Caco-2 (cell line): ENCODE results near the gene CLDN2. TPM values are rescaled to one million over a fixed set of nuclear protein-coding genes. Genes with fewer than 3 reads are reported as not detected.

Experiments
- BruUV-seq: library from RNA; stranded (reverse); fragments of 400-500 nt; replicated peaks from 2 replicates; lab custom pipeline; 2021; lab: Mats Ljungman, UMichigan
- CTCF ChIA-PET: fragments of 300-600 bp; sonication (Branson Sonifier 250); formaldehyde crosslinking; loops from one replicate; lab custom pipeline; 2022; ENCODE audit warnings: antibody characterized with exemption; lab: Charles Lee
- POLR2A ChIA-PET: fragments of 300-600 bp; sonication (Branson Sonifier 250); formaldehyde crosslinking; loops from one replicate; lab custom pipeline; 2022; ENCODE audit warnings: antibody characterized with exemption; lab: Charles Lee
- DNase-seq, 2 experiments: peaks; one replicate each; pipeline versions ENCODE4 v3.0.0 to v3.0.0-alpha.2; 2020 to 2022
- H3K27me3 ChIP-seq: replicated peaks from 2 replicates; pipeline ENCODE4 v1.6.0; 2011; ENCODE audit warnings: low read length; ENCODE audit not compliant: control insufficient read depth, insufficient read depth
- H3K36me3 ChIP-seq: 2 replicates; pipeline ENCODE4 v1.5.1; 2011; ENCODE audit warnings: low read length; ENCODE audit not compliant: control insufficient read depth, insufficient read depth
- H3K4me1 ChIP-seq: fragments of 250-450 bp; sonication (Bioruptor Pico); 2 replicates; pipeline ENCODE4 v1.5.1; 2020; ENCODE audit warnings: mild to moderate bottlenecking
- H3K4me3 ChIP-seq: 2 replicates; pipeline ENCODE4 v1.5.1; 2011; ENCODE audit warnings: low read depth, mild to moderate bottlenecking, control low read depth, low read length
- H3K9me3 ChIP-seq: fragments of 250-450 bp; sonication (Bioruptor Pico); 2 replicates; pipeline ENCODE4 v1.5.1; 2020; ENCODE audit warnings: mild to moderate bottlenecking, moderate library complexity
- H3K27ac Mint-ChIP-seq: one replicate; pipeline ENCODE4 v1.8.0; 2022; ENCODE audit warnings: mixed read lengths; ENCODE audit not compliant: unreplicated experiment
- H3K27me3 Mint-ChIP-seq: one replicate; pipeline ENCODE4 v1.8.0; 2022; ENCODE audit warnings: mixed read lengths; ENCODE audit not compliant: insufficient read depth, unreplicated experiment
- H3K36me3 Mint-ChIP-seq: one replicate; pipeline ENCODE4 v1.8.0; 2022; ENCODE audit warnings: mild to moderate bottlenecking, mixed read lengths; ENCODE audit not compliant: insufficient read depth, unreplicated experiment
- H3K4me1 Mint-ChIP-seq: one replicate; pipeline ENCODE4 v1.8.0; 2022; ENCODE audit warnings: low read depth, mixed read lengths; ENCODE audit not compliant: unreplicated experiment
- H3K4me3 Mint-ChIP-seq: one replicate; pipeline ENCODE4 v1.8.0; 2022; ENCODE audit warnings: mild to moderate bottlenecking, moderate library complexity, mixed read lengths; ENCODE audit not compliant: unreplicated experiment
- H3K9me3 Mint-ChIP-seq: one replicate; pipeline ENCODE4 v1.8.0; 2022; ENCODE audit warnings: mixed read lengths; ENCODE audit not compliant: unreplicated experiment
- CTCF ChIP-seq, 2 experiments: fragments of 200-600 bp in 1 of 2; IDR thresholded peaks; 1 replicate in 1 of 2; 2 replicates in 1 of 2; pipeline versions ENCODE4 v1.5.1 to v1.8.0; 2011 to 2022; ENCODE audit warnings: antibody characterized with exemption in 1 of 2, control low read depth in 1 of 2, inconsistent platforms in 1 of 2, low read depth in 1 of 2, low read length in 1 of 2, mild to moderate bottlenecking in 1 of 2, moderate library complexity in 1 of 2; ENCODE audit not compliant: insufficient read depth in 1 of 2, severe bottlenecking in 1 of 2, unreplicated experiment in 1 of 2
- intact Hi-C: fragments of 100-400 bp; cut with micrococcal nuclease; formaldehyde crosslinking; loops from one replicate; pipeline ENCODE4 v1.10.0; 2022; ENCODE audit not compliant: unreplicated experiment
- total RNA-seq: library from RNA; stranded (reverse); gene quantifications from 2 replicates; pipeline ENCODE4 v1.2.3, GENCODE V29; 2022

Gene CLDN2
- total RNA-seq, 1 experiment from 2014 or later = 2.9 TPM

GRCh38 chrX:106875151-106875550 is 45.1 kb upstream of the CLDN2 start:
- BruUV-seq = no TSS peak
- DNase-seq = no peak
- H3K4me1 Mint-ChIP-seq = no peaks in the 10 kb centered on the region
- H3K9me3 ChIP-seq = no peaks in the 10 kb centered on the region
- H3K4me1 ChIP-seq = no peaks in the 10 kb centered on the region
- H3K4me3 Mint-ChIP-seq = no peak overlapping the region
- H3K4me3 ChIP-seq = no peak overlapping the region
- no peak for TF ChIP-seq CTCF (IDR thresholded peaks at IDR 0.05; ENCODE audit: insufficient read depth in 1 of 2, low read depth in 1 of 2, low read length in 1 of 2, severe bottlenecking in 1 of 2, unreplicated experiment in 1 of 2)
- H3K27ac Mint-ChIP-seq = no peak overlapping the region
- ChIA-PET POLR2A (no interaction called here), CTCF (no interaction called here)
- no peaks in the 10 kb centered on the region for H3K27me3 Mint-ChIP-seq
- H3K9me3 Mint-ChIP-seq = no peaks in the 10 kb centered on the region
- no peaks in the 10 kb centered on the region for H3K27me3 ChIP-seq
- no peaks in the 10 kb centered on the region for H3K36me3 ChIP-seq
- no peaks in the 10 kb centered on the region for H3K36me3 Mint-ChIP-seq
- intact Hi-C loops = loop anchor here (10.0 kb wide), 1 partner anchor 390 kb away; no protein-coding TSS in a partner anchor

GRCh38 chrX:106889468-106889867 is 30.7 kb upstream of the CLDN2 start:
- H3K4me3 ChIP-seq = no peak overlapping the region
- POLR2A ChIA-PET = no interaction called here
- no peak overlapping the region for H3K27ac Mint-ChIP-seq
- CTCF ChIA-PET = no interaction called here
- no peaks in the 10 kb centered on the region for H3K27me3 ChIP-seq
- no peaks in the 10 kb centered on the region for H3K27me3 Mint-ChIP-seq
- no peaks in the 10 kb centered on the region for H3K9me3 ChIP-seq
- H3K4me1 Mint-ChIP-seq = no peaks in the 10 kb centered on the region
- TF ChIP-seq CTCF (IDR thresholded peaks at IDR 0.05; ENCODE audit: insufficient read depth in 1 of 2, low read depth in 1 of 2, low read length in 1 of 2, severe bottlenecking in 1 of 2, unreplicated experiment in 1 of 2) = no peak
- no peaks in the 10 kb centered on the region for H3K9me3 Mint-ChIP-seq
- intact Hi-C loops = no loop called here
- no TSS peak for BruUV-seq
- H3K36me3 ChIP-seq = no peaks in the 10 kb centered on the region
- H3K36me3 Mint-ChIP-seq = no peaks in the 10 kb centered on the region
- DNase-seq = no peak
- H3K4me1 ChIP-seq = peaks cover under 1% of the 10 kb centered on the region
- H3K4me3 Mint-ChIP-seq = no peak overlapping the region

GRCh38 chrX:106891762-106892460 is 28.3 kb upstream of the CLDN2 start:
- no peak for TF ChIP-seq CTCF (IDR thresholded peaks at IDR 0.05; ENCODE audit: insufficient read depth in 1 of 2, low read depth in 1 of 2, low read length in 1 of 2, severe bottlenecking in 1 of 2, unreplicated experiment in 1 of 2)
- no peaks in the 10 kb centered on the region for H3K36me3 ChIP-seq
- intact Hi-C loops = loop anchor here (10.0 kb wide), 1 partner anchor 183 kb away; no protein-coding TSS in a partner anchor
- CTCF ChIA-PET = interaction anchor here (1.0 kb wide), 1 partner anchor 68 kb away, joined by 5 read pairs; no protein-coding TSS in a partner anchor
- no peak overlapping the region for H3K4me3 ChIP-seq
- no TSS peak for BruUV-seq
- H3K4me1 Mint-ChIP-seq = peaks cover 7% of the 10 kb centered on the region
- no peaks in the 10 kb centered on the region for H3K27me3 Mint-ChIP-seq
- peaks cover 13% of the 10 kb centered on the region for H3K4me1 ChIP-seq
- no peak for DNase-seq
- POLR2A ChIA-PET = no interaction called here
- no peaks in the 10 kb centered on the region for H3K9me3 Mint-ChIP-seq
- H3K4me3 Mint-ChIP-seq = no peak overlapping the region
- H3K27me3 ChIP-seq = no peaks in the 10 kb centered on the region
- no peak overlapping the region for H3K27ac Mint-ChIP-seq
- no peaks in the 10 kb centered on the region for H3K36me3 Mint-ChIP-seq
- no peaks in the 10 kb centered on the region for H3K9me3 ChIP-seq
